GM19395 (cell line): Measurements from ENCODE around the gene ZZZ3.
A peak's percentile ranks its signal among the peaks of the same experiment; 100 is the strongest.
"Not testable (repeated sequence)": the region's sequence is repeated elsewhere in the genome, so short reads cannot be mapped to it uniquely, and the experiment has no call there.

Source experiments
- ATAC-seq: cut with Tn5 transposase; IDR thresholded peaks from one replicate; pipeline ENCODE4 v1.9.1; 2021; ENCODE audit warnings: mild to moderate bottlenecking, moderate library complexity; ENCODE audit not compliant: unreplicated experiment

Gene ZZZ3

DNA sequence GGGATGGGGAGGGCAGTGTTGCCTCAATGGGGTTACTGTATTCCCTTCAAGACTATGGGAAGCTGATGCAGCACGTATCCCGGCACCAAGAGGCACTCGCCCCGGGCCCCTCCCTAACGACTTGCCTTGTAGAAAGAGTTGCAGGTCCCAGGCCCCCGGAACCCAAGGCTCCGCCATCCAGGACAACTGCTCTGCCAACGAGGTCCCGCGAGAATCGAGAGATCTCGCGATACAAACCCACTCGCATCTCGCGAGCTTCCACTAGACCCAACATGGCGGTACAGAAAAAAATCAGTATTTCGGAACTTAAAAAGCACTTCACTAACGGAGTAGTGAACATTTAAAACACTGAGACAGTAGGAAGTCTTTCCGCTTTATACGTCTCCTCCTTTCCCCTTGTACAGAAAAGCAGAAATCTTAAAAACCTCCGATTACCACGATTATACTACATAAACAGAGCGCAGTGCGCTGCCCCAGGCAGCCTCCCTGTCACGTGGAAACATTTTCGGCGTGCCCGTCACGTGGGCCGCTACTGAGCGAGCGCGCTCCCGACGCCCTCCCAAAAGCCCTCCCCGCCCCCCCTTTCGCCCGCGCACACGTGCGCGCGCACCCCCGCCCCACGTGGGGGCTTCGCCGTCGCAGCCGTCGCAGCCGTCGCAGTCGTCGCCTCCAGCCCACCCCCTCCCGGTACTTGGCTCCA is at the start of gene ZZZ3:
Gene ZZZ3, minus strand, starts transcription at position 199 of the 700 bp plus-strand sequence. CDS start 49,304 bp downstream, outside the sequence.
- ATAC-seq = peak; percentile 80

DNA sequence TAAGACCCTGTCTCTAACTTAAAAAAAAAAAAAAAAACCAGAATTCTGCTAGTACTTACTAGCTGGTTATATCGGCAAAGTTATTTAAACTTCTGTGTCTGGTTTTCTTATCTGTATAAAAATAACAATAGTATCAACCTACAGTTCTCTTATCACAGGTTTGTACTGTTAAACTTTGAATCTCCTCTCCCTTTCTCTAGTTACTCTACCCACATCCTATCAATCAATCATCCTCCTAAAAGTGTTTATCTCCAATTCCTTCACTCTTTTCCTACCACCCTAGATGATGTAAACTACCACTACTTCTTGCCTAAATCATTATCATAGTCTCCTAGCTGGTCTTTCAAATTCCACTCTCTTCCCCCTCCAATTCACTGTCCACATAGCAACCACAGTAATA is 49.6 kb upstream of the ZZZ3 start:
- no peak for ATAC-seq

GRCh38 chr1:77725706-77726105 is 43.2 kb upstream of the ZZZ3 start:
- no peak for ATAC-seq

GRCh38 chr1:77718181-77718580 is 35.7 kb upstream of the ZZZ3 start:
- no peak for ATAC-seq

DNA sequence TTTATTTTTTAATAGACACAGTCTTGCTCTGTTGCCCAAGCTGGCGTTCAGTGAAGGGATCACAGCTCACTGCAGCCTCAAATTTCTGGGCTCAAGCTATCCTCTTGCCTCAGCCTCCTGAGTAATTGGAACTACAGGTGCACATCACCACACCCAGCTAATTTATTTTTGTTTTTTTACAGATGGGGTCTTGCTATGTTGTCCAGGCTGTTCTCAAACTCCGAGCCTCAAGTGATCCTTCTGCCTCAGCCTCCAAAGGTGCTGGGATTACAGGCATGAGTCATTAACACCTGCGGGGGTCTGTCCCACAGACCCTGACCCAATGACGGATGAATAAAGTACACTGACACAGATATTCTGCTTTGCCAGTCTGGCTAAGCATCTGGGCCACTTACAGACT is 33.6 kb upstream of the ZZZ3 start:
- ATAC-seq = no peak

- ATAC-seq = no peak
Observed at GRCh38 chr1:77709727-77710126, 27.3 kb upstream of the ZZZ3 start.

DNA sequence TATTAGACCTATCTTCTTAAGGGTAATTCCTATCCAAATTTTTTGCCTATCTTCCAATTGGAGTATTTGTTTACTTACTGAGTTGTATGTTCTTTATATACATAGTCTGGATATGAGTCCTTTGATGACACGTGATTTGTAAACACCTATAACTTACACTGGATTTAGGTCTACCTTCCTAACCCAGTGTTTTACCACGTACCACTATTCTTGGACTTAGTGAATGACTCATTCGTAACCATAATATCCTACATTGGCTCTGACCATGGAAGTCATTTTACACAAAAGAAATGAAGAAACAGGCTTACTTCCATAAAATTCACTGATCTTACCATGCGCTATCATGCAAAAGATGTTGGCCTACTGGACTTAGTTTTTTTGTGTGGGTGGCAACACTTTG is 23.9 kb upstream of the ZZZ3 start:
- ATAC-seq = no peak

- no peak for ATAC-seq
Observed at GRCh38 chr1:77704736-77705135, 22.3 kb upstream of the ZZZ3 start.

DNA sequence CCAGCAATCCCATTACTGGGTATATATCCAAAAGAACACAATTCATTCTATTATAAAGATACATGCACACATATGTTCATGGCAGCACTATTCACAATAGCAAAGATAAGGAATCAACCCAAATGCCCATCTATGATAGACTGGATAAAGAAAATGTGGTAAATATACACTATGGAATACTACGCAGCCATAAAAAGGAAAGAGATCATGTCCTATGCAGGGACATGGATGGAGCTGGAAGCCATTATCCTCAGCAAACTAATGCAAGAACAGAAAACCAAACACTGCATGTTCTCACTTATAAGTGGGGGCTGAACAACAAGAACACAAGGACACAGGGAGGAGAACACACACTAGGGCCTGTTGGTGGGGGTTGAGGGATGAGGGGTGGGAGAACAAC is 17.2 kb upstream of the ZZZ3 start:
- ATAC-seq = not testable (repeated sequence)

GRCh38 chr1:77697441-77697840 is 15.0 kb upstream of the ZZZ3 start:
- no peak for ATAC-seq

DNA sequence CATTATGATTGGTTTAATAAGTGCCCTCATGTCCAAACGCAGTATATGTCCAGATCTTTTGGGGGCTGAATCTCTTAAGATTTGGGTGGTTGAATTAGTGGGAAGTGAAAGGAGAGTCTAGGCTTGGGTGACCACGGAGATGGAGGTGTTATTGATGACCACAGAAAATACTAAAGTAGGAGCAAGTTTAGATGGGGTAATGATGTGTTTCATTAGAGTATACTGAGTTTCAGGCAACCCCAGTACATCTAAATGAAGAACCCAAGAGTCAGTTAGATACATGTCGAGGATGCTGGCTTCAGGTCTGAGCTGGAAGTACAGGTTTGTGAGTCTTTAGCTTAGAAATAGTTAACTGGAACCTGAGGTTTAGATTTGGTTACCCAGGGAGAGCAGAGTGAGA is 6.5 kb upstream of the ZZZ3 start:
- peak; percentile 48 for ATAC-seq

DNA sequence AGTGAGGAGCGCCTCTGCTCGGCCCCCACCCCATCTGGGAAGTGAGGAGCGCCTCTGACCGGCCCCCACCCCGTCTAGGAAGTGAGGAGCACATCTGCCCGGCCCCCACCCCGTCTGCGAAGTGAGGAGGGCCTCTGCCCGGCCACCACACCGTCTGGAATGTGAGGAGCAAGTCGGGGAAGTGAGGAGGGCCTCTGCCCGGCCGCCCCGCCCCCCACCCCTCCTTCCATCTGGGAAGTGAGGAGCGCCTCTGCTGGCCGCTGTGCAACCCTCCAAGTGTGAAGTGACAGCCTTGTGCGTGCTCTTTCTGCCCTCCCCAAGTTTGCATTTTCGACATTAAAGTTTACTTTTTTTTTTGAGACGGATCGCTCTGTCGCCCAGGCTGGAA is 5.1 kb upstream of the ZZZ3 start:
- ATAC-seq = no peak

GRCh38 chr1:77686796-77687518 is 4.5 kb upstream of the ZZZ3 start:
- ATAC-seq = no peak

DNA sequence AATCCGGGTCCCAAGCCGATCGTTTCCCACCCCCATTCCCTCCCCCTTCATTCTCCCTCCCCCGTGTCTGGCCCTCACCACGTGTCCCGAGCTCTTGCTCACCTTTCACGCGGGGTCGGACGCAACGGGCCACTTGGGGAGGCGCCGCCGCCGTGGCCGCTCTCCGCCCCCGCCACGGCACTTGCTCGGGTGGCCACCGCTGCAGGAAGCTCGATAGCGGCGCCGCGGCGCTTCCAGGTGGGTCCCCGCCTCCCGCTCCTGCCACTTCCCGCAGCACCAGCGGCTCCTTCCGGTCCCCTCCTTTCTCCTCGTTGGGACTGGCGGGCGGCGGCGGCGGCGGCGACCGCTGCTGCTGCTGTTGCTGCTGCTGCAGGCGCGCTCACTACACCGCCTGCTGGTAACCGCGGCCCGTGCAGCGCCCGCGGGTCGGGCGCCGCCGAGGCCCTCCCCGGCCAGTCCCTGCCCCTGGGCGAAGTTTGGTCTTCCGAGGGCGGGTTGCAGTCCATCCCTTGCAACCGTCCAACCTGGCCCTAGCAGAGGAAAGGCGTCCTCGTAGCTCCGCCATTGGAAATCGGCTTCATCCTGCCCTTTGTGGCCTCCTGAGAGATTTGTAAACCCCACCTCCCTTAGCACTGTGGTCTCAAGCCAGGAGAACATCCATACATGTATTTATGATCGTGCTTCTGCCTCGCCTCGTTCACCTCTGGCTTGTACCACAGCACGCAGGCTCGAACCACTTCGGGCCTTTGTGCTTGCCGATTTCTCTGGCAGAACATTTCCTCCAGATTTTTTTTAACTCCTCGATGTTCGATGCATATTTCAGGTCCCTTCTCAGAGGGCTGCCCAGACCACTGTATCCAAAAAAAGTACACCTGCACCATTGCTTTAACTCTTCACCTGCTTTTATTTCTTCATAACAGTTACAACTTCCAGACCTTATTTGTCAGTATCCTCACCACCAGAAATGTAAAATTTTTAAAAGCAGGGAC is 996 bp upstream of the ZZZ3 start:
- ATAC-seq = peak; percentile 73

DNA sequence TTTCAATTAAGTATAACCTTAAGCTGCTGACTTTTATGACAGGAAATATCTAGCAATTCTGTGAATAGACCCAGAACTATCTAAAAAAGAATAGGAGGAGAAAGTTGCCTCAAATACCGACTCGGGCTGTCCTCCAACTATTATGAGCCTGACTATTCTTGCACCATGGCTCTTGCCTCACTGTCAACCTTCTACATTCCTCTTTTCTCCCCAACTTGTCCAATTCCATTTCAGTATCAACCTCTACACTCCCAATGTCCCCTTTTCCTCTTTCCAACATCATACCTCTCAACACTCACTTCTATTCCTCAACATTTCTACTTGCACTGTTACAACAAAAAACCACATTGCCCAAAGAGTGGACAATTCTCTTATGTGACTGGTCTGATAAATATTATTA is 2.3 kb downstream of the ZZZ3 start:
- no peak for ATAC-seq

DNA sequence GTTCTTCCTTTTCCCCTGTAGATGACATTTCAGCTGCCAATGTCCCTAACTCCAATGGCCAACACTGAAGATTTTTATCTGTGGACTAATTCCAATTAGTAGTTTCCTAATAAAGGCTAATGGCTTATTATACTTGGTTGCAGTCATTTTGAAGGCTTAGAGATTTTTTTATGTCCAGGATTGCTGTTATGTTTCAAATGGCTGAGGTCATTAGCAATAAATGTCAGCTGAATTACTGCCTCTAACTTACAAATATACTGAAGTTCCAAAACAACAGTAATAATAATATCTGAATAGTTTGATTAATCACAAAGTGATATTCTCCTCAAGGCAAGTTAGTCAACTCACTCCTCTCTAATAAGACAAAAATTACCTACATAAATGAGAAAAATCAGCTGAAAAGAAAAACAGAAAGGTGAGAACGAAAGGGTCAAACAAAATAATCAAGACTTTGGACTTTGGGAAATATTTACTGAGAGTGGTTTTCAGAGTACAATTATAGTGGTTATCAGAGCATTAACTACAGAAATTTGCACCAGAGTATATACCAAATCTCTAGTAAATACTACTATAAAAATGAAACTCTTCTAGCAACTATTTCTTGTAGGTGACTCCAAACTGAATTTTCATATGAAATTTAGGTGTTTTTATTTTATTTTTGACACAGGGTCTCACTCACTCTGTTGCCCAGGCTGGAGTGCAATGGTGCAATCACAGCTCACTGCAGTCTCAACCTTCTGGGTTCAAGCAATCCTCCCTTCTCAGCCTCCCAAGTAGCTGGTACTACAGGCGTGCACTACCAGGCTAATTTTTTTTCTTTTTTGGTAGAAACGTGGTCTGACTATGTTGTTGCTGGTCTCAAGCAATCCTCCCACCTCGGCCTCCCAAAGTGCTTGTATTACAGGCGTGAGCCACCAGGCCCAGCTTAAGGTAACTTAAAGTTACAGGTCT is 3.5 kb downstream of the ZZZ3 start:
- ATAC-seq = no peak

DNA sequence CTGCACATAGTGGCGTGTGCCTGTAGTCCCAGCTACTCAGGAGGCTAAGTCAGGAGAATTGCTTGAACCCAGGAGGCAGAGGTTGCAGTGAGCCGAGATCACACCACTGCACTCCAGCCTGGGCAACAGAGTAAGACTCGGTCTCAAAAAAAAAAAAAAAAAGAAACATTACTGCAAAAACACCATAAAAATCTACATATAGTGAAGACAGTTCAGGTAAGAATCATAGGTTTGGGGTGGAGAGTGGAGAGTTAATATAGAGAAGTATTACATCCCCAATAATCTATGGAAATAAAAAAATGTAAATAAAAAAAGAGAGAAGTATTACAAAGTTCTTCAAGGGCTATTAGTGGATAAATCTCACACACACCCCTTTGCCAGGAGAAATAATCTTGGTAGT is 7.7 kb downstream of the ZZZ3 start:
- not testable (repeated sequence) for ATAC-seq

- ATAC-seq = no peak
Observed at GRCh38 chr1:77673716-77674355, 8.6 kb downstream of the ZZZ3 start.

DNA sequence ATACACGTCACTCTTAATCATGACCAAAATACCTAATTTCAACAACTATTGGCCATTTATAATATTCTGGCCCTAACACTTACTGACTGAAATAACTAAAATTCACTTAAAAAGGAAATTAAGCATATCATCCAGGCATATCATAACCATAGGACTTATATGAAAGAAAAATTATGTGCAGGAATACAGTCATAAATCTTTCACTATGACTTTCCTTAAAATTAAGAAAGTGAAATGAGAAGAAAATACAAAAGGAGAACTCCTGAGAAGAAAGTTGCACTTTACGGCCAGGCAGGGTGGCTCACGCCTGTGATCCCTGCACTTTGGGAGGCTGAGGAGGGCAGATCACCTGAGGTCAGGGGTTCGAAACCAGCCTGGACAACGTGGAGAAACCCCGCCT is 9.4 kb downstream of the ZZZ3 start:
- no peak for ATAC-seq

GRCh38 chr1:77672374-77672773 is 10.1 kb downstream of the ZZZ3 start:
- ATAC-seq = peak; percentile 40
